ENCODE measurements around the gene ZNF627. TPM values are rescaled to one million over a fixed set of nuclear protein-coding genes. Genes with fewer than 3 reads are reported as not detected.
"Not testable (repeated sequence)": the region's sequence is repeated elsewhere in the genome, so short reads cannot be mapped to it uniquely, and the experiment has no call there.

The ZNF627 gene
- total RNA-seq, 4 donors from 2014 or later, result 6.1 to 8.9 (median 7.9) TPM

DNA sequence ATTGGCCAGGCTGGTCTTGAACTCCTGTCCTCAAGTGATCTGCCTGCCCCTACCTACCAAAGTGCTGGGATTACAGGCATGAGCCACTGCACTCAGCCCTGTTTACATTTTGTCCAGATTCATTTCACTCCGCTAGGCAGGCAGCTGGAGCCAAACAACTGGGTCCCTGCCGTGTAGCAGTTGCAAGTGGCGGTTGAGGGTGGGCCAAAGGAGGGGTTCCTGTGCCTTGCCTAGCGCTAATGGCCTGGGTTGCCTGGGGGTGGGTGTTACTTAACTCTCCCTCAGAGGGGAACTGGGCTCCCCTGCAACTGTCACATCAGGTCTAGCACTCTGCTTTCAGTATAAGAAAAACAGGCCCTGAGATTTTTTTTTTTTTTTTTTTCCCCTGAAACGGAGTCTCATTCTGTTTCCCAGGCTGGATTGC, 27.2 kb upstream of the ZNF627 start:
- WGBS, result 67% methylated on average over 5 of the region's 5 CpGs
- H3K27me3 ChIP-seq, result no peaks in the 10 kb centered on the region
- H3K4me3 ChIP-seq, result no peak overlapping the region
- TF ChIP-seq EP300 (IDR thresholded peaks at IDR 0.05) (no peak), POLR2A (IDR thresholded peaks at IDR 0.05) (no peak), POLR2AphosphoS5 (IDR thresholded peaks at IDR 0.05) (no peak)
- TF ChIP-seq, protein P1, sequence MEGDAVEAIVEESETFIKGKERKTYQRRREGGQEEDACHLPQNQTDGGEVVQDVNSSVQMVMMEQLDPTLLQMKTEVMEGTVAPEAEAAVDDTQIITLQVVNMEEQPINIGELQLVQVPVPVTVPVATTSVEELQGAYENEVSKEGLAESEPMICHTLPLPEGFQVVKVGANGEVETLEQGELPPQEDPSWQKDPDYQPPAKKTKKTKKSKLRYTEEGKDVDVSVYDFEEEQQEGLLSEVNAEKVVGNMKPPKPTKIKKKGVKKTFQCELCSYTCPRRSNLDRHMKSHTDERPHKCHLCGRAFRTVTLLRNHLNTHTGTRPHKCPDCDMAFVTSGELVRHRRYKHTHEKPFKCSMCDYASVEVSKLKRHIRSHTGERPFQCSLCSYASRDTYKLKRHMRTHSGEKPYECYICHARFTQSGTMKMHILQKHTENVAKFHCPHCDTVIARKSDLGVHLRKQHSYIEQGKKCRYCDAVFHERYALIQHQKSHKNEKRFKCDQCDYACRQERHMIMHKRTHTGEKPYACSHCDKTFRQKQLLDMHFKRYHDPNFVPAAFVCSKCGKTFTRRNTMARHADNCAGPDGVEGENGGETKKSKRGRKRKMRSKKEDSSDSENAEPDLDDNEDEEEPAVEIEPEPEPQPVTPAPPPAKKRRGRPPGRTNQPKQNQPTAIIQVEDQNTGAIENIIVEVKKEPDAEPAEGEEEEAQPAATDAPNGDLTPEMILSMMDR (IDR thresholded peaks at IDR 0.05), result no peak
- no peak for DNase-seq (ENCODE audit: low spot score in 2 of 2)
- H3K4me1 ChIP-seq, result no peaks in the 10 kb centered on the region
- H3K27ac ChIP-seq, result no peak overlapping the region
- no peaks in the 10 kb centered on the region for H3K9me3 ChIP-seq
- H3K36me3 ChIP-seq, result no peaks in the 10 kb centered on the region

DNA sequence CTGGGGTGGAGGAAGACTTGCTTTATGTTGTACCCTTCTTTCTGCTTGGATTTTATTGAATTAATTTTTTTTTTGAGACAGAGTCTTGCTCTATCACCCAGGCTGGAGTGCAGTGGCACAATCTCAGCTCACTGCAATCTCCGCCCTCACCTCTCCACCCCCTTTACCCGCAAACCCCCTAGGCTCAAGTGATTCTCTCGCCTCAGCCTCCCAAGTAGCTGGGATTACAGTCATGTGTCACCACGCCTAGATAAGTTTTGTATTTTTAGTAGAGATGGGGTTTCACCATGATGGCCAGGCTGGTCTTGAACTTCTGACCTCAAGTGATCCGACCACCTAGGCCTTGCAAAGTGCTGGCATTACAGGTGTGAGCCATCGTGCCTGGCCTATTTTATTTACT, 23.9 kb upstream of the ZNF627 start:
- H3K27me3 ChIP-seq; H3K27ac ChIP-seq; H3K9me3 ChIP-seq; H3K4me3 ChIP-seq; DNase-seq (ENCODE audit: low spot score in 2 of 2); H3K36me3 ChIP-seq: not testable (repeated sequence)
- peaks cover 11% of the 10 kb centered on the region for H3K4me1 ChIP-seq
- WGBS, result 77% methylated on average over 6 of the region's 6 CpGs

DNA sequence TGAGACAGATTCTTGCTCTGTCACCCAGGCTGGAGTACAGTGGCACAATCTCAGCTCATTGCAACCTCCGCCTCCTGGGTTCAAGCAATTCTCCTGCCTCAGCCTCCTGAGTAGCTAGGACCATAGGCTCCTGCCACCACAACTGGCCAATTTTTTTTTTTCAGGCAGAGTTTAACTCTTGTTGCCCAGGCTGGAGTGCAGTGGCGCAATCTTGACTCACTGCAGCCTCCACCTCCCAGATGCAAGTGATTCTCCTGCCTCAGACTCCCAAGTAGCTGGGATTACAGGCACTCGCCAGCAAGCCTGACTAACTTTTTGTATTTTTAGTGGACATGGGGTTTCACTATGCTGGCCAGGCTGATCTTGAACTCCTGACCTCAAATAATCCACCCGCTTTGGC, 23.5 kb upstream of the ZNF627 start:
- peaks cover 15% of the 10 kb centered on the region for H3K4me1 ChIP-seq
- H3K27me3 ChIP-seq; H3K36me3 ChIP-seq; H3K27ac ChIP-seq; H3K4me3 ChIP-seq; DNase-seq (ENCODE audit: low spot score in 2 of 2); H3K9me3 ChIP-seq: not testable (repeated sequence)
- 88% methylated on average over 4 of the region's 4 CpGs for WGBS

DNA sequence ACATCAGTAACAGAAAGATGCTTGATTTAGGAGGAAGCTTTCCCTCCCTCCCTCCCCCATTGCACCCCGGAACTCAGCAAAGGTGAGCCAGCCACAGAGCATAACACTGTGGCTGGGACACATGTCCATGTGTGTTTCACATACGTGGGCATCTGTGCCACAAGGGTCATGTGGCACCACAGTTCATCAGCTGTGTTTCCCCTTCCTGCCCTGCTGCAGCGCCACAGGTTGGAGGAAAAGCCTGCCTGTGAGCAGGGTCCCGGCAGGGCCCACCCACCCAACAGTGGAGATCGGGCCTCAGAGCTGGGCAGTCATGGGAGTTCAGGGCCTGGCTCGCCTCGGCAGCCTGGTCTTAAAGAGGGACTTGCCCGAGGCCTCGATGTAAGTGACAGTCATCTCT, 22.6 kb upstream of the ZNF627 start:
- Histone ChIP-seq H3K36me3 (no peaks in the 10 kb centered on the region), H3K4me1 (peaks cover 18% of the 10 kb centered on the region), H3K4me3 (no peak overlapping the region), H3K27me3 (peaks cover 3% of the 10 kb centered on the region), H3K9me3 (no peaks in the 10 kb centered on the region), H3K27ac (no peak overlapping the region)
- TF ChIP-seq POLR2AphosphoS5 (IDR thresholded peaks at IDR 0.05) (no peak), POLR2A (IDR thresholded peaks at IDR 0.05) (no peak), EP300 (IDR thresholded peaks at IDR 0.05) (no peak)
- TF ChIP-seq, protein P1 (IDR thresholded peaks at IDR 0.05), result no peak
- DNase-seq (ENCODE audit: low spot score in 2 of 2), result no peak
- 80% methylated on average over 8 of the region's 9 CpGs for WGBS

DNA sequence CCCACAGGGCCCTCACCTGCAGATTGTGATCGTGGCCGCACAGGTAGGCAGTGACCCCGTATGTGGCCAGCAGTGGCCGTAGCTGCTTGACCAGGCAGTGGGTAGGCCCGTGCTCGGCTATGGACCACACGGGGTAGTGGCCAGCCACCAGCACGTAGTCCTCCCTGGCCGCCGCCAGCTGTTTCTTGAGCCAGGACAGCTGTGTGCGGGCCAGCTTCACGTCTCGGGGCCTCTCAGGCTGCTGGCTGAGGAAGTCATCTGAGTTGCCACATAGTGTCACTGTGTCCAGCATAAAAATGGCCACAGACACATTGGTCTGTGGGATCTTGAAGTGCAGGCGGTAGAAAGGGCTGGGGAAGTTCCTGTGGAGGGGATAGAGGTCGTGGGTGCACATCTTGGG, 21.1 kb upstream of the ZNF627 start:
- no peaks in the 10 kb centered on the region for H3K36me3 ChIP-seq
- no peak for TF ChIP-seq EP300 (IDR thresholded peaks at IDR 0.05)
- TF ChIP-seq POLR2A (IDR thresholded peaks at IDR 0.05), result no peak
- no peak for TF ChIP-seq POLR2AphosphoS5 (IDR thresholded peaks at IDR 0.05)
- TF ChIP-seq, protein P1 (IDR thresholded peaks at IDR 0.05), result no peak
- peaks cover 3% of the 10 kb centered on the region for H3K27me3 ChIP-seq
- H3K4me3 ChIP-seq, result no peak overlapping the region
- H3K9me3 ChIP-seq, result no peaks in the 10 kb centered on the region
- no peak overlapping the region for H3K27ac ChIP-seq
- WGBS, result 86% methylated on average over 7 of the region's 15 CpGs
- DNase-seq (ENCODE audit: low spot score in 2 of 2), result no peak
- H3K4me1 ChIP-seq, result peaks cover 30% of the 10 kb centered on the region

DNA sequence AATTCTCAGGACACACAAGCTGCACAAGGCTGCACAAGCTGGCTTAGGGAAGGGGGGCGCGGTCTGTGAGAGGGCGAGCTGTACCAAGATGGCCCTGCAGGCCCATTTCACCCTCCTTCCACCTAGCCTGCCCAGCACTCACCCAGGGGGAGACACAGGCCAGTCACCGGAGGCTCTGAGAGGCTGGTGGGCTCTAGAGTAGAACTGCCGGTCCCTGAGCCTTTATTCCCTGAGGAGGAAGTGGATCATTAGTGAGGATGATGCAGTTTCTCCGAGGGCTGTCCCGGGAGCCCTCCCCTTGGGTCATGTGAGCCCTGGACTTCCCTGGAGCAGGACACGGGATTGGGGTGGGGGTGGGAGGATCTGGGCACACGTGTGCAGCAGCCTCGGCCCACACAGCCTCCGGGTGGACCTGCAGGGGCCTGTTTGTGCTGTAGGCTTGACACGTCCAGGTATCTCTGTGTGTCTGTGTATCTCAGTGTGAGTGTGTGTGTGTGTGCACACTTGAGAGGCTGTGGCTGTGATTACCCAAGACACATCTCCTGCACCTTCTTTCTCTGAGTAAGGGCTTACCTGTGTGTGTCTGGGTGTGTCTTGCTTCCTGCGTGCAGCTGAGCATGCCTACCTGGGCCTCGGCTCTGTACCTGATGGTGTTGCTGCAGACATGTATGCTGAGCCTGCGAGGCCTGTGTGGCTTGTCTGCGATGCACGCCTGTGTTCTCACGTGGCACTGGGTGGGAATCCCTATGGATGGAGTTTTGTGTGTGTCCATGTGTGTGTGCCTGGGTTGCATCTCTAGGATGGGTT, 19.6 kb upstream of the ZNF627 start, which contains the start of gene ACP5:
ACP5 (minus strand) TSS at position 195 of the 807 bp plus-strand sequence. CDS start 328 bp downstream, outside the sequence.
- no peaks in the 10 kb centered on the region for H3K36me3 ChIP-seq
- peaks cover 37% of the 10 kb centered on the region for H3K4me1 ChIP-seq
- H3K27me3 ChIP-seq, result peaks cover 3% of the 10 kb centered on the region
- no peak for TF ChIP-seq EP300 (IDR thresholded peaks at IDR 0.05)
- TF ChIP-seq, protein P1 (IDR thresholded peaks at IDR 0.05), result no peak
- TF ChIP-seq POLR2AphosphoS5 (IDR thresholded peaks at IDR 0.05), result no peak
- no peak for TF ChIP-seq POLR2A (IDR thresholded peaks at IDR 0.05)
- peak within 1 kb of the TSS; percentile 53 for H3K4me3 ChIP-seq
- no peak for DNase-seq (ENCODE audit: low spot score in 2 of 2)
- H3K27ac ChIP-seq, result peak within 1 kb of the TSS; percentile 65
- WGBS, result no CpG with 5 or more reads among the region's 18 CpGs
- H3K9me3 ChIP-seq, result no peaks in the 10 kb centered on the region
